ENCODE measurements around the gene PSEN1. TPM values are rescaled to one million over a fixed set of nuclear protein-coding genes. Genes with fewer than 3 reads are reported as not detected.

The PSEN1 gene
- total and polyA plus RNA-seq, 10 donors: 15.9 to 74.7 (median 47.2) TPM

GRCh38 chr14:73249108-73249507 is 112.8 kb downstream of the PSEN1 start:
- peaks cover 0 to 31% (median 7%) of the 10 kb centered on the region in 7 donors for H3K27me3 ChIP-seq (replicated peaks in 1 of 7)
- no peak for DNase-seq
- WGBS, 5 donors: 88 to 100% (median 93%) methylated on average over 1 of the region's 1 CpG
- no peak overlapping the region for H3K4me3 ChIP-seq
- H3K9me3 ChIP-seq: no peaks in the 10 kb centered on the region
- H3K4me1 ChIP-seq: peaks cover 4 to 41% (median 31%) of the 10 kb centered on the region in 6 donors
- no peak overlapping the region for H3K27ac ChIP-seq
- peaks cover 0 to 20% (median 0%) of the 10 kb centered on the region in 6 donors for H3K36me3 ChIP-seq
- intact Hi-C loops (cut with DNase I; ENCODE audit: low total_unique reads): no loop called here
- no peak for TF ChIP-seq POLR2A (IDR thresholded peaks at IDR 0.05)
- TF ChIP-seq CTCF (IDR thresholded peaks at IDR 0.05 in 8 of 11, conservative IDR thresholded peaks at IDR 0.05 in 3 of 11): no peak
- TF ChIP-seq POLR2AphosphoS5 (IDR thresholded peaks at IDR 0.05): no peak

DNA sequence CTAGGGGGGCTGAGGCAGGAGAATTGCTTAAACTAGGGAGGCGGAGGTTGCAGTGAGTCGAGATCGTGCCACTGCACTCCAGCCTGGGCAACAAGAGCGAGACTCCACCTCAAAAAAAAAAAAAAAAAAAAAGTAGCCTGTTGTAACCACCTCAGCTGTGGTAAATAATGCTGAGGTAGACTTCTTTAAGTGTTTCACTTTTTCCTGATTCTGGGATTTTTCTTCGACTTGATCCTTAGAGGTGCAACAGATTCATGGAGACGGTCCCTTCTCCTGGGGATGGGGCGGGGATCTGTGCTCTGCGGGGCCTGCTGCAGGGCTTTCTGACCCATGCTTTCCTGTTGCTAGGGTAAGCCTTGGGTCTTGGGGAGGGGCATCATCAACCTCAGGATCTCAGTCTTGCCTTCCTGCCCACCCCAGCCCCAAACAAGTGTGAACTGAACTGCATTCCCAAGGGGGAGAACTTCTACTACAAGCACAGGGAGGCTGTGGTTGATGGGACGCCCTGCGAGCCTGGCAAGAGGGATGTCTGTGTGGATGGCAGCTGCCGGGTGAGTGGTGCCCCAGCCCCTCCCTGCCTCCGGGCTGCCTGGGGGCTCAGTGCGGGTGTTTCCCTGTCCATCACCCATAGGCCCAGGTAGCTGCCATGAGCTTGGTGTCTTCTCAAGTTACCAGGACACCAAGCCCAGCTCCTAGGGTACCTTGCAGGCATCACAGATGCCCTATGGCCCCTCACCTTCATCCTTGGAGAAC is 113.4 kb downstream of the PSEN1 start:
- DNase-seq: peak; percentile 51
- Histone ChIP-seq H3K36me3 (peaks cover 0 to 21% (median 0%) of the 10 kb centered on the region in 6 donors), H3K4me1 (peaks cover 4 to 37% (median 28%) of the 10 kb centered on the region in 6 donors), H3K9me3 (no peaks in the 10 kb centered on the region), H3K4me3 (no peak overlapping the region), H3K27ac (no peak overlapping the region), H3K27me3 (replicated peaks in 1 of 7) (peaks cover 0 to 24% (median 7%) of the 10 kb centered on the region in 7 donors)
- WGBS, 5 donors: 71 to 90% (median 80%) methylated on average over 11 to 13 of the region's 13 CpGs
- TF ChIP-seq POLR2AphosphoS5 (IDR thresholded peaks at IDR 0.05) (no peak), POLR2A (IDR thresholded peaks at IDR 0.05) (no peak), CTCF (IDR thresholded peaks at IDR 0.05 in 8 of 11, conservative IDR thresholded peaks at IDR 0.05 in 3 of 11) (no peak)
- intact Hi-C loops (cut with DNase I; ENCODE audit: low total_unique reads): no loop called here

GRCh38 chr14:73250317-73250713 is 114.0 kb downstream of the PSEN1 start:
- H3K4me3 ChIP-seq: no peak overlapping the region
- H3K36me3 ChIP-seq: peaks cover 0 to 23% (median 0%) of the 10 kb centered on the region in 6 donors
- no peak overlapping the region for H3K27ac ChIP-seq
- 88 to 96% (median 93%) methylated on average over 9 to 11 of the region's 11 CpGs for WGBS, 5 donors
- peaks cover 3 to 31% (median 22%) of the 10 kb centered on the region in 6 donors for H3K4me1 ChIP-seq
- intact Hi-C loops (cut with DNase I; ENCODE audit: low total_unique reads): no loop called here
- TF ChIP-seq POLR2A (IDR thresholded peaks at IDR 0.05): no peak
- no peak for TF ChIP-seq CTCF (IDR thresholded peaks at IDR 0.05 in 8 of 11, conservative IDR thresholded peaks at IDR 0.05 in 3 of 11)
- TF ChIP-seq POLR2AphosphoS5 (IDR thresholded peaks at IDR 0.05): no peak
- peaks cover 0 to 19% (median 5%) of the 10 kb centered on the region in 7 donors for H3K27me3 ChIP-seq (replicated peaks in 1 of 7)
- DNase-seq: no peak
- H3K9me3 ChIP-seq: no peaks in the 10 kb centered on the region

DNA sequence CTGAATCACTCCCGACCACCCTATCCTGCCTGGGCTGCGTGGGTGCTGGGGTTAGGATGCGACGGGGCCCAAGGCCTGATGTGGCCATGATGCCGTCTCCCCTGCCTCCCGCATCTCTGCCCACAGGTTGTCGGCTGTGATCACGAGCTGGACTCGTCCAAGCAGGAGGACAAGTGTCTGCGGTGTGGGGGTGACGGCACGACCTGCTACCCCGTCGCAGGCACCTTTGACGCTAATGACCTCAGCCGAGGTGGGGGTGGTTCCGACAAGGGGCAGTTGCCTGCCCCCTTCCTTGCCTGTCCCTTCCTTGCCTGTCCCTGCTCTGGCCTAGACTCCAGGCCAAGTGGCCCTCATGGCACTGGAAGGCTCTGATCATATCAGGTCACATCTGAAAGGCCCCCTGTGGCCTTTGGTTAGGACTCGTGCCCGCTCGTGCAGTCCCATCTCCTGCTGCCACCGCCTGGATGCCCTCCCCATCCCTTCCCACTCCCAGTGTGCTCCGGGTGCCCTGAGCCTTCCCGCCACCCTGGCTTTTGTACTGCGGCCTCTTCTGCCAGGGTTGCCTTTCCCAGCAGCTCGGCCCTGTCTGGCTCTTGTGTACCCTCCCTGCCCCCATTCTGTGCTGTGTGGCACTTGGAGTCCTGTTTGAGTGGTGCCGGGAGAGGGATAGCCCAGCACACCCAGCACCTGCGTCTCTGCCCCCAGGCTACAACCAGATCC is 114.6 kb downstream of the PSEN1 start:
- peaks cover 0 to 12% (median 0%) of the 10 kb centered on the region in 7 donors for H3K27me3 ChIP-seq (replicated peaks in 1 of 7)
- H3K36me3 ChIP-seq: peaks cover 0 to 19% (median 0%) of the 10 kb centered on the region in 6 donors
- WGBS, 5 donors: 92 to 93% (median 92%) methylated on average over 24 to 27 of the region's 27 CpGs
- no peak overlapping the region for H3K4me3 ChIP-seq
- peak in 1 of 3 donors; percentile 8 for TF ChIP-seq POLR2AphosphoS5 (IDR thresholded peaks at IDR 0.05)
- TF ChIP-seq POLR2A (IDR thresholded peaks at IDR 0.05): no peak
- TF ChIP-seq CTCF (IDR thresholded peaks at IDR 0.05 in 8 of 11, conservative IDR thresholded peaks at IDR 0.05 in 3 of 11): no peak
- no peak overlapping the region for H3K27ac ChIP-seq
- intact Hi-C loops (cut with DNase I; ENCODE audit: low total_unique reads): no loop called here
- no peaks in the 10 kb centered on the region for H3K9me3 ChIP-seq
- H3K4me1 ChIP-seq: peaks cover 0 to 25% (median 17%) of the 10 kb centered on the region in 6 donors
- peak; percentile 75 for DNase-seq
